Activated effector memory CD4-positive, alpha-beta T cell treated with Interleukin-2 at 50 U/mL for 16 hours (primary cell): ENCODE data around the gene CERS5.
A peak's percentile ranks its signal among the peaks of the same experiment; 100 is the strongest.

ENCODE experiments used
- DNase-seq: peaks from one replicate; pipeline ENCODE4 v3.0.0-alpha.2; 2020

CERS5 gene, protein sequence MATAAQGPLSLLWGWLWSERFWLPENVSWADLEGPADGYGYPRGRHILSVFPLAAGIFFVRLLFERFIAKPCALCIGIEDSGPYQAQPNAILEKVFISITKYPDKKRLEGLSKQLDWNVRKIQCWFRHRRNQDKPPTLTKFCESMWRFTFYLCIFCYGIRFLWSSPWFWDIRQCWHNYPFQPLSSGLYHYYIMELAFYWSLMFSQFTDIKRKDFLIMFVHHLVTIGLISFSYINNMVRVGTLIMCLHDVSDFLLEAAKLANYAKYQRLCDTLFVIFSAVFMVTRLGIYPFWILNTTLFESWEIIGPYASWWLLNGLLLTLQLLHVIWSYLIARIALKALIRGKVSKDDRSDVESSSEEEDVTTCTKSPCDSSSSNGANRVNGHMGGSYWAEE

DNA sequence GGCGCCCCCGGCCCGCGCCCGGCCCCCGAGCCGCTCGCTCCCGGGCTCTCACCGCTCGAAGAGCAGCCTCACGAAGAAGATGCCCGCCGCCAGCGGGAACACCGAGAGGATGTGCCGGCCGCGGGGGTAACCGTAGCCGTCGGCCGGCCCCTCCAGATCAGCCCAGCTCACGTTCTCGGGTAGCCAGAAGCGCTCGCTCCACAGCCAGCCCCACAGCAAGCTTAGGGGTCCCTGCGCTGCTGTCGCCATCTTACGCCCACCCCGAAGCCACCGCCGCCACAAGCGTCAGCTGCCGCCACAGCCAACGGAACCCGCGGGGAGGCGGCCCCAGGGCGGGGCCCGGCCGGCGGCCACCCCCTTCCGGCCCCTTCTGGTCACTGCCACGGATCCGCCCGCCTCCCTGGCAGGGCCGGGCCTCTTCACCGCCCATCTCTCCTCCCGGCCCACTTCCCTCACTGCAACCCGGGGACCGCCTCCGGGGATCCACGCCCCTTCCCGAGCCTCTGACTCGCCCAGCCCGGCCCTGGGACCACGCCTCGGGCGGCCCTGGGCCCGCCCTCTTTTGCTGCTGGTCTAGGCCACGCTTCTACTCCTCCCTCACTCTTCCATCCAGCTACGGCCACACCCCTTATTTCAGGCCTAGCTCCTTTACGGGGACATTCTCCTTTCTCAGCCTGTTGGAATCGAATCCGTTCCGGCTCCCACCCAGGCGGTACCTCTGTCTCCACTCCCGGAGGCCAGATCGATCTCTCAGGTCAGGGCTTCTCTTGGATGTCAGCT lies at the start of gene CERS5:
TSS of gene CERS5 (minus strand) at position 321 of the 780 bp plus-strand sequence. CDS start at position 249, 72 bp downstream.
- peak; percentile 98 for DNase-seq

- DNase-seq, result no peak
Observed at GRCh38 chr12:50215033-50215432, 47.9 kb upstream of the CERS5 start.

DNA sequence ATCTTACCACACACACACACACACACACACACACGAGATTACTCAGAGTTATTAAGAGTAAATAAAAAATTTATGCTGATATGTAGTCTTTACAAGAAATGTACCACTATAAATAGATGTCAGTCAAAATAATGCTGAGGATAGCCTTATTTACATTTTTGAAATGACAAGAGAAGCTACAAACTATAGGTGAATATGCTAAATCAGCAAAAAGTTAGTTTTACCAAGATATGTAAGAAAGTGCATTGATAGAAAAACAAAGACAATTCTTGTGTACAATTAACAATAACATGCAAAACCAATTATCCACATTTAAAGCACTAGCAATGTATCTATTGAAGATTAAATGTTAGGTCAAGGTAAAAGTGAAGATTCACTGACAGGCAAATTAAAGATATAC lies 46.8 kb upstream of the CERS5 start:
- no peak for DNase-seq

- DNase-seq, result no peak
Observed at GRCh38 chr12:50213439-50213838, 46.3 kb upstream of the CERS5 start.

GRCh38 chr12:50212071-50212467 lies 44.9 kb upstream of the CERS5 start:
- no peak for DNase-seq

GRCh38 chr12:50211392-50212070 lies 44.4 kb upstream of the CERS5 start:
- no peak for DNase-seq

GRCh38 chr12:50207424-50207823 lies 40.3 kb upstream of the CERS5 start:
- no peak for DNase-seq

DNA sequence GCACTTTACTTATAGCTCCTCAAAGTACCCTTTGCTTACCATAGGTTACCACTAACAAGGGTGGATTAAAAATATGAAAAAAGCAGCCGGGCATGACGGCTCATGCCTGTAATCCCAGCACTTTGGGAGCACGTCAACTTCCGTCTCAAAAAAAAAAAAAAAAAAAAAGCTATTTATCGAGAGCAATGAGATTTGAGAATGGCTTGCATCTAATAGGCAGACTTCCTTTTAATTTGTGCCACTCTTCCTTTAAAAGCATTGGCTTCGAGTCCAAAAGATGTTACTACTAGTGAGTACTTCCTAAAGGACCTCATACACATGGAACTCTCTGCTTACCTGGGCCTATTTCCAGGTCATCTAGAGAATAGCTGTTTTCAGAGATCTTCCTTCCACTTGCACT lies 38.5 kb upstream of the CERS5 start:
- no peak for DNase-seq

GRCh38 chr12:50203691-50204090 lies 36.5 kb upstream of the CERS5 start:
- DNase-seq, result no peak

GRCh38 chr12:50201987-50202521 lies 34.9 kb upstream of the CERS5 start:
- no peak for DNase-seq

DNA sequence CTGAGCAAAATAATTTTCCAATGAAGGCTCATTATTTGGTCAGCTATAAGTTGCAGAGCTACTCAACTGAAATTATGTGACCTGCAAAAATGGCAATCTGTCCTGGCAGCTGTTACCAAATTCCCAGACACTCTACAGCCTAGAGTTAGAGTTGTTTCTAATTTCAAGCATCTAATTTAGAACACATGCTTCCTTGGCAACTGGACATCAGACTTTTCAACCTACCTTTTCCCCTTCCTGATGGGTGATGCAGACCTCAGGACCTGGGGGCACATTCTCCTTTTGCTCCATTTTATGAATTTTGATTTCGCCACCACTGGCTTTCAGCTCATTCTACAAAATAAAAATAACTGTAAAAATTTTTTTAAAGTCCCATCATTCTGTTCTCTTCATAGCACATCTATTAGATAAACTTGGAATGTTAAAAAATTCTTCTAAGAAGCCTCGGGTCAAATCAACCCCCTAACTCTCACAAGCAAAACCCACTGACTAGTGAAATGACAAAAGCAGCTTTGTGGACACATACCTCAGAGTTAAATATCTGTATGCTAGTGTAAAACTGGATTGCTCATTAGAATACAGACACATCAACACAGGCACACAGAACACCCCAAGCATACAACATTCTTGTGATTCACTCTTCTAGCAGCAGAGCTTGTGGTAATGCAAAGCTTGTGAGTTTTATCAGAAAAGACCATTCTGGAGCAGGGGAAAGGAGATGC lies 33.5 kb upstream of the CERS5 start:
- DNase-seq, result no peak

- DNase-seq, result no peak
Observed at GRCh38 chr12:50198829-50199228, 31.7 kb upstream of the CERS5 start.

DNA sequence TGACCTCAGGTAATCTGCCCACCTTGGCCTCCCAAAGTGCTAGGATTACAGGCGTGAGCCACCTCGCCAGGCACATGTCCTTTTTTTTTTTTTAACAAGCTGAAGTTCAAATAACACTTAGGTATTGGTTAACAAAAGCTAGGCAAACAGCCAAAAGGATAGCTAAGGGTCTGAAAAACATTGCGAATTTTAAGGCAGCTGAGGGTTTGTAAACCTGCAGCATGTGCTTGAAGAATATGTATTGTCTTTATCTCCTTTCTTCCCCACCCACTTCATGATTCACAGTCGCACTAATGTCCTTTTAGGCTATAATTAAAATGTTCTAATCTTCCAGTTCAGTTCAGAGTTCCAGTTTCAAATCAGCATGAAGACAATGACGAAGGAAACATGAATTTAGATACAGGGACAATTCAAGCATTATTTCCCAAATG lies 30.1 kb upstream of the CERS5 start:
- DNase-seq, result no peak

DNA sequence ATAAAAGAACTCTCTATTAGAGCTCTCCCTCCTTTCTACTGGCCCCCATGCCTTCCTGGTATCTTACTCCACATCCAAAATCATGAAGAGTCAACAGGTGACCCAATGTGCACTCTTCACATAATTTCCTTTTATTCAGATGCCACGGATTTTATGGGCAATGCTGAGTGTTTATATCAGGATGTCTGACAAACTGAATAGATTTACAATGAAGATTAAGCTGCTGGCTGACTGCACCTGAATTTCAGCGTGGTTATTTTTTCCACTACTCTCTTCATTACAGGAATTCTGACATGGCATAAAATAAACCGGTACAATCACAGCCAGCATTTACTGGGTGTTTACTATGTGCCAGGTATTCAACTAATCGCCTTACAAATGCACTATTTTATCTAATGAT lies 29.4 kb upstream of the CERS5 start:
- DNase-seq, result no peak

GRCh38 chr12:50195832-50196231 lies 28.7 kb upstream of the CERS5 start:
- no peak for DNase-seq

DNA sequence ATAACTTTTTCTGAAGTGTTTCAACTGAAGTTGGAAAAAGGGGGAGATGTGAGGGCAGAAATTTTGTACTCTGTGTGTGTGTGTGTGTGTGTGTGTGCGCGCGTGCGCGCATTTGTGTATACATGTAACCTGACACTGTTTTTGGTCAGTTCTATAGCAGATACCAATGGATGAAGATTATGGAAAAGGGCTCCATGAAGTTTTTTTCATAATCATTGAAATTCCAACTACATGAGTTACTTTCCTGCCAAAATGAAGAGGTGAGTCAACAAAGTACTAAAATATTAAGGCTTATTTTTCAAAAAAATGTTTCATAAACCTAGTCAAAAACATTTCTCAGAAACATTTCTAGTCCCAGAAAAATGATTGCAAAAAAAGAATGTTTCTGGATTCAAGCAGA lies 25.7 kb upstream of the CERS5 start:
- DNase-seq, result no peak

DNA sequence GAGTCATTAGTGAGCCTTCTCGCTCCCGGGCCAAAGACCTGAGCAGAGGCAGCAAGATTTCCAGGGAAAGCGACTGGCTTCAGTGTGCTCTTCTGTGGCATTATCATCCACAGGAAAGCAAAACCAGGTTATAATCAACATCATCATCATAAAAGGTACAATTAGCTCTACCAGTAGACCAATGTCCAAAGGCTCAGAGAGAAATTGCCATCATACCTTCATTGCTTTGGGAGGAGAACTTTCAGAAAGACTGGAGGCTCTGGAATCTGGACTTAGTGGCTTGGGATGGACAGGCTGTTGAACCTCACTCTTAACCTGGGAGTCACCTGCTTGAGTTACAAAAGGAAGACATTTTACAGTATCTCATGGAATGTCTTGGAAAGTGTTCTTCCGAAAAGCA lies 25.1 kb upstream of the CERS5 start:
- no peak for DNase-seq

DNA sequence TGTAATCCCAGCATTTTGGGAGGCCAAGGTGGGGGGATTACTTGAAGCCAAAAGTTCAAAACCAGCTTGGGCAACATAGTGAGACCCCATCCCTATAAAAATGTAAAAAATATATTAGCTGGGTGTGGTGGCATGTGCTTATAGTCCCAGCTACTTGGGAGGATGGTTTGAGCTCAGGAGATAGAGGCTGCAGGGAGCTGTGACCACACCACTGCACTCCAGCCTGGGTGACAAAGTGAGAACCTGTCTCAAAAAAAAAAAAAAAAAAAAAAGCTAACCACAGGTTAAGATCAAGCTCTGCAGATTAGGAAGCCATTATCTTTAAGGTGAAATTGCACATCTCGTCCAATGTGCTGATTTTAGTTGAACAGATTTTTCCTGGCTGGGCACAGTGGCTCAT lies 23.7 kb upstream of the CERS5 start:
- no peak for DNase-seq

DNA sequence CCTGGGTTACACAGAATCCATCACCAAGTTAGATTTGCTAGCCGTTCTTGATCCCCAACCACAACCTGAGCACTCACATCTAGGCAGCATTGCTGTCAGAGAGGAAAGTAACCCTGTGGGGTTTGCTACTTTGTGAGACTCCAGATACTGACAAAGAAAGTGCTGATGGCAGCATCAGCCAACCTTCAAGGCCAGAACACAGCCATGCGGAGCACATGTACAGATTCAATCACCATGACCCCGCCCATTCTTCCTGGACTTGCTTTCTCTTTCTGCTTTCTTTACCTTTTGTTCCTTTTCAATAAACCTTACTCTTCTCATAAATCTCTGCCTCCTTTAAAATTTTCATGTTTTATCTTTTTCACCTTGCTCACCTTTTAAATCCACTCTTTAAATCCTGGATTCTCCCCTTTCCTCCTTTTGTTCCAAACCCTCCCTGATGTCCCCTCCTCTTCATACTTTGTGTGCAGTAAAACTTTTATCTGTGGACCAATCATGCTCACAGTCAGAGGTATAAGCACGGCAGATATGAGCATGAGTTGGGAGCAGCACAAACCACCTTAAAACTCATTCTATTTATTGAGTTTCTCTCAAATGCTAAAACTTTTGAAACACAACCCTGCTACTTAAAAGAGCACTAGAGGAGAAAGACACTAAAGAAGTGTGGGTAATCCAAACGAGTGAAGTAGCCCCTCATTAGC lies 21.9 kb upstream of the CERS5 start:
- no peak for DNase-seq

GRCh38 chr12:50188241-50188781 lies 21.1 kb upstream of the CERS5 start:
- DNase-seq, result no peak

- DNase-seq, result no peak
Observed at GRCh38 chr12:50187084-50187900, 20.1 kb upstream of the CERS5 start.
